ENCODE results near the gene EEPD1.

Gene EEPD1

GRCh38 chr7:36192053-36192824, 39.2 kb downstream of the EEPD1 start:
- DNase-seq = no peak

- DNase-seq = no peak
These were observed 39.8 kb downstream of the EEPD1 start for GRCh38 chr7:36192877-36193276.

GRCh38 chr7:36198854-36199266, 45.8 kb downstream of the EEPD1 start:
- DNase-seq = no peak

- no peak for DNase-seq
These were observed 46.3 kb downstream of the EEPD1 start for GRCh38 chr7:36199329-36199728.

- DNase-seq = no peak
These were observed 48.2 kb downstream of the EEPD1 start for GRCh38 chr7:36201122-36201723.

- DNase-seq = no peak
These were observed 49.3 kb downstream of the EEPD1 start for GRCh38 chr7:36202398-36202797.

- DNase-seq = no peak
These were observed 50.2 kb downstream of the EEPD1 start for GRCh38 chr7:36203071-36203790.

- no peak for DNase-seq
These were observed 51.1 kb downstream of the EEPD1 start for GRCh38 chr7:36204044-36204663.

GRCh38 chr7:36204929-36205635, 52.0 kb downstream of the EEPD1 start:
- no peak for DNase-seq

- no peak for DNase-seq
These were observed 52.7 kb downstream of the EEPD1 start for GRCh38 chr7:36205803-36206202.

- DNase-seq = no peak
These were observed 54.6 kb downstream of the EEPD1 start for GRCh38 chr7:36207451-36208291.

- DNase-seq = no peak
These were observed 55.4 kb downstream of the EEPD1 start for GRCh38 chr7:36208426-36208825.

- no peak for DNase-seq
These were observed 56.2 kb downstream of the EEPD1 start for GRCh38 chr7:36208997-36209813.

GRCh38 chr7:36209814-36210183, 56.7 kb downstream of the EEPD1 start:
- no peak for DNase-seq

- no peak for DNase-seq
These were observed 57.4 kb downstream of the EEPD1 start for GRCh38 chr7:36210291-36210922.

- DNase-seq = no peak
These were observed 61.8 kb downstream of the EEPD1 start for GRCh38 chr7:36214608-36215456.

- DNase-seq = no peak
These were observed 62.4 kb downstream of the EEPD1 start for GRCh38 chr7:36215457-36215765.

- no peak for DNase-seq
These were observed 63.1 kb downstream of the EEPD1 start for GRCh38 chr7:36216063-36216684.
